Islet precursor cell (in vitro differentiated cells): ENCODE results near the gene ING2.
"Not testable (repeated sequence)": the region's sequence is repeated elsewhere in the genome, so short reads cannot be mapped to it uniquely, and the experiment has no call there.

ENCODE experiments used
- DNase-seq: peaks from one replicate; pipeline ENCODE4 v3.0.0-alpha.2; 2018

Gene ING2

DNA sequence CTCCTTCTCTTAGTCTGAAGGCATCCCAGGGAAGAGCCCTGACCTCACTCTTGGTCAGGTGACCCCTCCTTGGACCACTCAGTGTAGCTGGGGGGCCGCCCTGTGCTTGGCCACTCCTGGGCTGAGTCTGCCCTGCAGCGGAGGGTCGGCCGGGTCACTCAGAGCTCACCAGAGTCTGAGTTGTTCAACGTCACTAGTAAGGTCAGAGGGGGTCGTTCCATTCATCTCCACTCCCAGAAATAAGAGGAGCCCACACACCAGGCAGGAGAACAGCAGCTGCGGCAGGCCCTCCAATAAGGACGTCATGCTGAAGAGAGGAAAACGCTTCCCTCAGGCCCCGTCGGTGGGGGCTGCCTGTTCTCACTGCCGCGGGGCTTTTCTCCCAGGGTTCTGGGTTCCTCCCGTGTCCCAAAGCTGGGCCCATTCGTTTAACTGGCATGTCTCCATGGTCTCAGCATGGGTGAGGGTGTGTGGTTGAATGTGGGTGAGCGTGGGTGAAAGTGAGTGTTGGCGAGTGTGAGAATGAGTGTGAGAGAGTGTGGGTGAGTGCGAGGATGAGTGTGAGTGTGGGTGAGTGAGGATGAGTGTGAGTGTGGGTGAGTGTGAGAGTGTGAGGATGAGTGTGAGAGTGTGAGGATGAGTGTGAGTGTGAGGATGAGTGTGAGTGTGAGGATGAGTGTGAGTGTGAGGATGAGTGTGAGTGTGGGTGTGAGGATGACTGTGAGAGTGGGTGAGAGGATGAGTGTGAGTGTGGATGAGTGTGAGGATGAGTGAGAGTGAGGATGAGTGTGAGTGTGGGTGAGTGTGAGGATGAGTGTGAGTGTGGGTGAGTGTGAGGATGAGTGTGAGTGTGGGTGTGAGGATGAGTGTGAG is 47.7 kb downstream of the ING2 start:
- no peak for DNase-seq

- DNase-seq: not testable (repeated sequence)
Measured at GRCh38 chr4:183553147-183553478, 48.3 kb downstream of the ING2 start.

DNA sequence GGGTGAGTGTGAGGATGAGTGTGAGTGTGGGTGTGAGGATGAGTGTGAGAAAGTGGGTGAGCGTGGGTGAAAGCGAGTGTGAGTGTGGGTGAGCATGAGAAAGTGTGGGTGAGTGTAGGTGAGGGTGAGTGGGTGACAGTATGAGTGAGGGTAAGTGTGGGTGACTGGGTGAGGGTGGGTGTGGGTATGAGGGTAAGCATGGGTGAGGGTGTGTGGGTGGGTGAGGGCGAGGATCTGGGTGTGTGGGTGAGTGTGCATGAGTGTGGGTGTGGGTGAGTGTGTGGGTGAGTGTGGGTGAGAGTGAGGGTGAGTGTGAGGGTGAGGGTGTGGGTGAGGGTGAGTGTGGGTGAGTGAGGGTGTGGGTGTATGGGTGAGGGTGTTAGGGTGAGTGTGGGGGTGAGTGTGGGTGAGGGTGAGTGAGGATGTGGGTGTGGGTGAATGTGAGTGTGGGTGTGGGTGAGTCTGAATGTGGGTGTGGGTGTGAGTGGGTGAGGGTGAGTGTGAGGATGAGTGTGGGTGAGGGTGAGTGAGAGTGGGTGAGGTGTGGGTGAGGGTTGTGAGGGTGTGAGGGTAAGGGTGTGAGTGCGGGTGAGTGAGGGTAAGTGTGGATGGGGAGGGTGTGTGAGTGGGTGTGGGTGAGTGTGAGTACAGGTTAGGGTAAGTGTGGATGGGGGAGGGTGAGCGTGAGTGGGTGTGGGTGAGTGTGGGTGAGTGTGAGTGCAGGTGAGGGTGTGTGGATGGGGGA is 48.9 kb downstream of the ING2 start:
- no peak for DNase-seq

GRCh38 chr4:183554346-183554686 is 49.5 kb downstream of the ING2 start:
- DNase-seq: no peak

- no peak for DNase-seq
Measured at GRCh38 chr4:183554878-183555585, 50.2 kb downstream of the ING2 start.

DNA sequence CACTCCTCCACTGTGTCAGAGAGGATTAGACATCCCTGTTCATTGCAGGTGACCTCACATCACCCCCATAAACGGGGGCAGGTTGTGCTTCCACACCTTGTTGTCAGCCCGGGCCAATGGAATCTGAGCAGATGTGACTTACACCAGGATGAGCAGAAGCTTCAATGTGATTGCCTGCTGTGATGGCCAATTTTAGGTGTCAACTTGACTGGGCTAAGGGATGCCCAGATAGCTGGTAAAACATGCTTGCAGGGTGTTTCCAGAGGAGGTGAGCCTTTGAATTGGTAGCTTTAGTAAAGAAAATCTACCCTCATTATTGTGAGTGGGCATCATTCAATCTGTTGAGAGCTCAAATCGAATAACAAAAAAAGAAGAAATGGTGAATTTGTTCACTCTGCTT is 52.1 kb downstream of the ING2 start:
- no peak for DNase-seq

GRCh38 chr4:183557611-183558010 is 52.8 kb downstream of the ING2 start:
- DNase-seq: no peak

- no peak for DNase-seq
Measured at GRCh38 chr4:183558873-183559272, 54.0 kb downstream of the ING2 start.

DNA sequence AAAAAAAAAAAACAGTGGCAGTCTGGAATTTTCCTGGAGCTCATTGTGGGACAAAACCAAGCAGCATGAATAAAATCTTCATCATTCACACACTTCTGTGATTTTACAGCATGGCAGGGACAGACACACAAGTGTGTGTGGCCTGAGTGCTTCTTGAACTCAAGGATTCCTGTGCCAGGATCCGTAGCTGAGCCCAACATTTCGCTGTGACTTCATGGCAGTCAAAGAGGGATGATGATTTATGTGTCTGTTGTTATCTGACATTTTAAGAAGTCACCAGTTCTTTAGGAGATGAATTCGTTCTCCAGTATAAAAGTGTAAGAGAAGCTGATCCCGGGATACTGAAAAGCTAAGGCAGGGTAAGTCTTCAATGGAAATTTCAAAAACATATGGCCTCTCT is 57.0 kb downstream of the ING2 start:
- no peak for DNase-seq
